PC-3 (cell line): ENCODE measurements around the gene PCGF1. TPM values are rescaled to one million over a fixed set of nuclear protein-coding genes. Genes with fewer than 3 reads are reported as not detected.
"Not testable (repeated sequence)": the region's sequence is repeated elsewhere in the genome, so short reads cannot be mapped to it uniquely, and the experiment has no call there.

Source experiments
- ATAC-seq: fragments of 200-7000 bp; cut with Tn5 transposase; 2 replicates; pipeline ENCODE4 v1.9.1; 2020; ENCODE audit warnings: mild to moderate bottlenecking, moderate library complexity
- BruUV-seq: library from RNA; stranded (reverse); fragments of 400-500 nt; replicated peaks from 2 replicates; lab custom pipeline; 2021; lab: Mats Ljungman, UMichigan
- CTCF ChIA-PET: fragments of 300-600 bp; sonication (Branson Sonifier 250); formaldehyde crosslinking; loops from one replicate; lab custom pipeline; 2022; ENCODE audit warnings: antibody characterized with exemption; lab: Charles Lee
- POLR2A ChIA-PET: fragments of 300-600 bp; sonication (Branson Sonifier 250); formaldehyde crosslinking; loops from one replicate; lab custom pipeline; 2022; ENCODE audit warnings: antibody characterized with exemption; ENCODE audit not compliant: unreplicated experiment; lab: Charles Lee
- DNase-seq: peaks from one replicate; pipeline ENCODE4 v3.0.0-alpha.2; 2015
- H2AFZ ChIP-seq: fragments of 300-600 bp; sonication (generic); 2 replicates; pipeline ENCODE4 v1.6.0; 2016; ENCODE audit warnings: antibody characterized with exemption, low read length
- H3F3A ChIP-seq: fragments of 300-600 bp; sonication (generic); one replicate; pipeline ENCODE4 v1.6.0; 2017; ENCODE audit warnings: antibody characterized with exemption, low read length, control low read depth, mild to moderate bottlenecking; ENCODE audit not compliant: unreplicated experiment
- H3K27ac ChIP-seq: fragments of 300-600 bp; sonication (generic); 2 replicates; pipeline ENCODE4 v1.5.1; 2016; ENCODE audit warnings: mild to moderate bottlenecking, low read length
- H3K27me3 ChIP-seq: fragments of 300-600 bp; sonication (generic); 2 replicates; pipeline ENCODE4 v1.6.1; 2016; ENCODE audit warnings: low read length, mixed read lengths
- H3K36me3 ChIP-seq: fragments of 300-600 bp; sonication (generic); 2 replicates; pipeline ENCODE4 v1.6.1; 2016; ENCODE audit warnings: low read depth, mixed run types, low read length, mixed read lengths
- H3K4me1 ChIP-seq: fragments of 300-600 bp; sonication (generic); 2 replicates; pipeline ENCODE4 v1.5.1; 2016; ENCODE audit warnings: low read length; ENCODE audit not compliant: insufficient read depth
- H3K4me2 ChIP-seq: fragments of 300-600 bp; sonication (generic); 2 replicates; pipeline ENCODE4 v1.6.0; 2016; ENCODE audit warnings: low read length
- H3K4me3 ChIP-seq: fragments of 300-600 bp; sonication (generic); 2 replicates; pipeline ENCODE4 v1.5.1; 2016; ENCODE audit warnings: mild to moderate bottlenecking, low read length, mixed read lengths
- H3K79me2 ChIP-seq: fragments of 300-600 bp; sonication (generic); 2 replicates; pipeline ENCODE4 v1.6.1; 2017; ENCODE audit warnings: low read length, mixed read lengths
- H3K9ac ChIP-seq: fragments of 300-600 bp; sonication (generic); 2 replicates; pipeline ENCODE4 v1.6.0; 2016; ENCODE audit warnings: mild to moderate bottlenecking, low read length
- H3K9me2 ChIP-seq: fragments of 300-600 bp; sonication (generic); replicated peaks from 2 replicates; pipeline ENCODE4 v1.6.1; 2016; ENCODE audit warnings: mixed run types, low read length, mixed read lengths
- H3K9me3 ChIP-seq: fragments of 300-600 bp; sonication (generic); 2 replicates; pipeline ENCODE4 v1.6.1; 2016; ENCODE audit warnings: low read length, mixed read lengths
- H4K20me1 ChIP-seq: fragments of 300-600 bp; sonication (generic); 2 replicates; pipeline ENCODE4 v1.6.1; 2016; ENCODE audit warnings: low read length, mixed read lengths
- CTCF ChIP-seq: fragments of 300-600 bp; sonication (generic); conservative IDR thresholded peaks from 2 replicates; pipeline ENCODE4 v1.5.1; 2017; ENCODE audit warnings: antibody characterized with exemption, low read depth, mild to moderate bottlenecking, low read length
- EZH2 ChIP-seq: fragments of 300-600 bp; sonication (generic); IDR thresholded peaks from one replicate; pipeline ENCODE4 v1.6.1; 2017; ENCODE audit warnings: antibody characterized with exemption, mild to moderate bottlenecking, low read length; ENCODE audit not compliant: unreplicated experiment
- EZH2phosphoT487 ChIP-seq: fragments of 300-600 bp; sonication (generic); IDR thresholded peaks from 2 replicates; pipeline ENCODE4 v1.6.1; 2018; ENCODE audit warnings: mild to moderate bottlenecking, antibody characterized with exemption, low read length, borderline replicate concordance
- intact Hi-C: fragments of 100-400 bp; cut with micrococcal nuclease; formaldehyde crosslinking; loops from 2 replicates; pipeline ENCODE4 v1.9.0; 2023
- total RNA-seq: library from RNA; depleted of rRNA; stranded (reverse); fragments of >200 nt; gene quantifications from 2 replicates; pipeline ENCODE4 v1.2.3, GENCODE V29; 2014

Gene PCGF1
- total RNA-seq, 1 experiment from 2014 or later: 35.7 TPM

GRCh38 chr2:74471332-74472065 is 36.0 kb downstream of the PCGF1 start:
- H3K9ac ChIP-seq: peak overlapping the region; percentile 84
- H3K4me2 ChIP-seq: peak overlapping the region; percentile 82
- peaks cover 14% of the 10 kb centered on the region for H3K4me1 ChIP-seq
- peaks cover 9% of the 10 kb centered on the region for H3K79me2 ChIP-seq
- peak overlapping the region; percentile 89 for H2AFZ ChIP-seq
- BruUV-seq: no TSS peak
- no peaks in the 10 kb centered on the region for H3K9me2 ChIP-seq
- no peaks in the 10 kb centered on the region for H4K20me1 ChIP-seq
- no peak for DNase-seq
- peaks cover 10% of the 10 kb centered on the region for H3F3A ChIP-seq
- H3K36me3 ChIP-seq: peaks cover 8% of the 10 kb centered on the region
- ATAC-seq: peak; percentile 4; the same call in 1 of the 2 replicates
- H3K27ac ChIP-seq: peak overlapping the region; percentile 80
- ChIA-PET CTCF (no interaction called here), POLR2A (interaction anchor here (0.6 to 0.7 kb wide), 2 partner anchors 41 to 467 kb away, joined by 3 to 21 read pairs; no protein-coding TSS in a partner anchor)
- TF ChIP-seq CTCF: no peak
- no peak for TF ChIP-seq EZH2phosphoT487
- no peak for TF ChIP-seq EZH2
- intact Hi-C loops: no loop called here
- H3K9me3 ChIP-seq: no peaks in the 10 kb centered on the region
- no peaks in the 10 kb centered on the region for H3K27me3 ChIP-seq
- peak overlapping the region; percentile 79 for H3K4me3 ChIP-seq

- DNase-seq, H3K27ac ChIP-seq, H3K9me3 ChIP-seq, CTCF ChIA-PET, H3K36me3 ChIP-seq, H4K20me1 ChIP-seq, H2AFZ ChIP-seq, H3K9me2 ChIP-seq, intact Hi-C loops, H3K4me3 ChIP-seq, H3K4me2 ChIP-seq, ATAC-seq, H3K27me3 ChIP-seq, H3K9ac ChIP-seq, BruUV-seq: not testable (repeated sequence)
- POLR2A ChIA-PET: interaction anchor here (0.6 kb wide), 1 partner anchor 466 kb away, joined by 3 read pairs; no protein-coding TSS in a partner anchor
- H3F3A ChIP-seq: peaks cover 10% of the 10 kb centered on the region
- peaks cover 14% of the 10 kb centered on the region for H3K4me1 ChIP-seq
- H3K79me2 ChIP-seq: peaks cover 14% of the 10 kb centered on the region
These were observed 36.8 kb downstream of the PCGF1 start for GRCh38 chr2:74470742-74471141.

GRCh38 chr2:74464406-74464805 is 43.1 kb downstream of the PCGF1 start:
- intact Hi-C loops: no loop called here
- H3K4me1 ChIP-seq: peaks cover 10% of the 10 kb centered on the region; the same call in 1 of the 2 replicates
- POLR2A ChIA-PET: no interaction called here

More at GRCh38 chr2:74464406-74464805, 43.1 kb downstream of the PCGF1 start:
- Histone ChIP-seq H2AFZ (peak overlapping the region; percentile 95), H3K36me3 (peaks cover 5% of the 10 kb centered on the region; the same call in 1 of the 2 replicates), H3K27ac (no peak overlapping the region), H3K4me2 (peak overlapping the region; percentile 100), H4K20me1 (no peaks in the 10 kb centered on the region), H3K79me2 (peaks cover 35% of the 10 kb centered on the region), H3K9ac (peak overlapping the region; percentile 88), H3K9me3 (no peaks in the 10 kb centered on the region), H3K4me3 (peak overlapping the region; percentile 94), H3K27me3 (no peaks in the 10 kb centered on the region), H3K9me2 (no peaks in the 10 kb centered on the region), H3F3A (no peaks in the 10 kb centered on the region)
- TF ChIP-seq CTCF: no peak
- no peak for TF ChIP-seq EZH2phosphoT487
- no peak for TF ChIP-seq EZH2
- CTCF ChIA-PET: no interaction called here
- BruUV-seq: TSS peak; percentile 25
- ATAC-seq (peak; percentile 4; the same call in 1 of the 2 replicates), DNase-seq (no peak)
